ENCODE data around the gene ORAI3. TPM values are rescaled to one million over a fixed set of nuclear protein-coding genes. Genes with fewer than 3 reads are reported as not detected.

Gene ORAI3
- total RNA-seq, 1 donor from 2014 or later: 25.2 TPM

DNA sequence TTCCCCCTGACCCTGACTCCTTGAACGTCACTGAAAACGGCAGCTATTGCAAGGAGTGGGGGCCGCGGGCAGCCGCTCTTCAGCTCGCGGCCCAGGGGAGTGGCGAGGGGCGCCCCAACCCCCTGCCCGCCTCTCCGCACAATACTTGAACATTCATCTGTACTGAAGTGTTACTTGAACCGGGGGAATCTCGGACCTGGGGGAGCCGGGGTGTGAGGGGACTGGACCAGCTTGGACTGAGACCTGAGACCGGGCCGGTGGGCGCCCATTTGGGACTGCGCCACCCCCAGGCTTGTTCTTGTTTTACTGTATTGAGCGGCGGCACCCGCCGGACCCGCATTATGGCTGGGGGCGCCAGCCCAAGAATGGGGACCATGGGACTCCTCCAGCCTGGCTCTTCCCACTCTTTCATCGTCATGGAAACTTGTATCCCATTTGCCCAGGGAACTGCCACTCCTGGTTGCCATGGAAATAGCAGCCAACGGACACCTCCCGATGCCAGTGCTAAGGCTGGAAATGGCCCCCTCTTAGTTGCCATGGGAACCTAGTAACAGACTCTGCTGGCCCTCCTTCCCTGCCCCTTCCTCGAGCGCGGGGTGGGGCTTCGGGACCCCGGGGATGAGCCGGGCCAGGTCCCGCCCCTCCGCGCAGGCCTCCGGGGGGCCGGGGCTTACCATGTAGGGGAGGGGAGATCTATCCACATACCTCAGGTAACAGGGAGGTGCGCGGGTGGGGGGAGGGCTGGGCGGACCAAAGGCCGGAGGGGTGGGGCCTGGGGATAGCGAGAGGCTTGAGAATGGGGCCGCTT is 805 bp upstream of the ORAI3 start:
- DNase-seq (ENCODE audit: extremely low spot score, unreplicated experiment): peak; percentile 98
- Mint-ChIP-seq H3K27me3 (ENCODE audit: unreplicated experiment) (no peaks in the 10 kb centered on the region), H3K27ac (ENCODE audit: unreplicated experiment) (peak overlapping the region; percentile 97), H3K4me3 (ENCODE audit: unreplicated experiment) (peak overlapping the region; percentile 86), H3K9me3 (ENCODE audit: unreplicated experiment) (no peaks in the 10 kb centered on the region), H3K4me1 (ENCODE audit: unreplicated experiment) (peaks cover 27% of the 10 kb centered on the region), H3K36me3 (ENCODE audit: unreplicated experiment) (peaks cover 14% of the 10 kb centered on the region)
- TF ChIP-seq, protein P1, sequence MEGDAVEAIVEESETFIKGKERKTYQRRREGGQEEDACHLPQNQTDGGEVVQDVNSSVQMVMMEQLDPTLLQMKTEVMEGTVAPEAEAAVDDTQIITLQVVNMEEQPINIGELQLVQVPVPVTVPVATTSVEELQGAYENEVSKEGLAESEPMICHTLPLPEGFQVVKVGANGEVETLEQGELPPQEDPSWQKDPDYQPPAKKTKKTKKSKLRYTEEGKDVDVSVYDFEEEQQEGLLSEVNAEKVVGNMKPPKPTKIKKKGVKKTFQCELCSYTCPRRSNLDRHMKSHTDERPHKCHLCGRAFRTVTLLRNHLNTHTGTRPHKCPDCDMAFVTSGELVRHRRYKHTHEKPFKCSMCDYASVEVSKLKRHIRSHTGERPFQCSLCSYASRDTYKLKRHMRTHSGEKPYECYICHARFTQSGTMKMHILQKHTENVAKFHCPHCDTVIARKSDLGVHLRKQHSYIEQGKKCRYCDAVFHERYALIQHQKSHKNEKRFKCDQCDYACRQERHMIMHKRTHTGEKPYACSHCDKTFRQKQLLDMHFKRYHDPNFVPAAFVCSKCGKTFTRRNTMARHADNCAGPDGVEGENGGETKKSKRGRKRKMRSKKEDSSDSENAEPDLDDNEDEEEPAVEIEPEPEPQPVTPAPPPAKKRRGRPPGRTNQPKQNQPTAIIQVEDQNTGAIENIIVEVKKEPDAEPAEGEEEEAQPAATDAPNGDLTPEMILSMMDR (IDR thresholded peaks at IDR 0.05): no peak

DNA sequence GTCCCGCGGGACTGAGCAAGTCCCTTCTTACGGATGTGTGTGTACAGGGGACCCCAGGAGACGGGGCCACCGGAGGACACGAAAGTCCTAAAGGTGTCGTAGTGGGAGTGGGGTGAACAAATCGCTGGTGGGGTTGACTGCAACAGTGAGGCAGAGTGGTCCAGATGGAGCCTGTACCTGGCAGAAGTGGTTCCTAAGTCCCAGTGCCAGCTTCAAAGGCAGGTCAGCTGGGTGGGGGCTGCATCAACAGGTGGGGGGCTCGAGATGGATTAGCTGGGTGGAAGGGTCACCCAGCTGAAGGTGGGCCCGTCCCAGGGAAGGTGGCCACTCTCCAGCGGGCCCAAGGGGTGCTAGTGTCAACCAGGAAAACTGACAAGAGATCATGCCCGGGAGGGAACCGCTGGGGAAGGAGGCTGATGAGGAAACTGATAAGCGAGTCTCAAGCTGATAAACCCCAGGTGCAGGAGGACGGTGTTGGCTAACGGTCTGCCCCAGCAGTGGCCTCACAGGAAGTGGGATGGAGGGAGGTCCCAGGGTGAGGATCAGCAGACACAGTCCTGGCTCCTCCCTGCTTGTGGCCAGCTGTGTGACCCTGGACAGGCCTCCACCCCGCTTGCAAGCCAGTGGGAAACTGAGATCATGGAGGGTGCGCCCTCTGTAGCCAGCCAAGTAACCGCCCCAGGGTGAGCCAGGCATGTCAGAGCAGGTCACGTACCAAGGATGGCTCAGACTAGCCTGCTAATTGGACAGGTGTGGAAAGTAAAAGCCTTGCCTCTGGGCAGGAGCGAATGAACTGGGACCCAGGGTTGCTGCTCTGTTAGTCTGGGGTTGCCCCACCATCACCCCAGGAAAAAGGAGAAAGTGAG is 1.0 kb downstream of the ORAI3 start:
- TF ChIP-seq, protein P1 (IDR thresholded peaks at IDR 0.05): no peak
- no peaks in the 10 kb centered on the region for H3K27me3 Mint-ChIP-seq (ENCODE audit: unreplicated experiment)
- H3K9me3 Mint-ChIP-seq (ENCODE audit: unreplicated experiment): no peaks in the 10 kb centered on the region
- peaks cover 6% of the 10 kb centered on the region for H3K36me3 Mint-ChIP-seq (ENCODE audit: unreplicated experiment)
- H3K27ac Mint-ChIP-seq (ENCODE audit: unreplicated experiment): peak overlapping the region; percentile 82
- DNase-seq (ENCODE audit: extremely low spot score, unreplicated experiment): no peak
- H3K4me3 Mint-ChIP-seq (ENCODE audit: unreplicated experiment): peak overlapping the region; percentile 86
- peaks cover 38% of the 10 kb centered on the region for H3K4me1 Mint-ChIP-seq (ENCODE audit: unreplicated experiment)

DNA sequence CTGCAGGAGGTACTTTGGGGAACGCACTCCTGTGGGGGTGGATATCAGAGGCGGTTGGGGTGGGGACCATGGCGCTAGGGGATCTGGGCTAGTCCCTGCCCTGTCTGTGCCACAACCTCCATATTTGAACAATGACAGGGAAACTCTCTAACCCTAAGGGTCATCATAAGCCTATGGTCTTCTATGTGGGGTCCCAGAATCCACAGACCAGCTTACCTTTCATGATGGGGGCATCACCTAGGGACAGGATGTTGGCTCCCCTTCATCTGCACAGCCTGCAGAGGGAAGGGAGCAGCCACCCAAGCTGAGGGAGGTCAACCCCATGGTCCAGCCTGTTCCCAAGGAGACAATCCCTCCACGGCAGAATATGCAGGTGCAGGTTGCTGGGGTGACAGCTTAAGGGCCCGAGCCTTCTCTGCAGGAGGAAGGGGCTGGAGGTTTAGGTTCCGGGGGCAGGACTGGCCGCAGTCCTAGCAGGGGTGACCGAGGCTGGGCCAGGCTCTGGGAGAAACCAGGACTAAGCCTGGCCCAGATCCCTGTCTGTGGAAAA is 1.7 kb downstream of the ORAI3 start:
- Mint-ChIP-seq H3K27ac (ENCODE audit: unreplicated experiment) (peak overlapping the region; percentile 82), H3K4me1 (ENCODE audit: unreplicated experiment) (peaks cover 38% of the 10 kb centered on the region), H3K36me3 (ENCODE audit: unreplicated experiment) (peaks cover 4% of the 10 kb centered on the region), H3K4me3 (ENCODE audit: unreplicated experiment) (peak overlapping the region; percentile 86), H3K27me3 (ENCODE audit: unreplicated experiment) (no peaks in the 10 kb centered on the region), H3K9me3 (ENCODE audit: unreplicated experiment) (no peaks in the 10 kb centered on the region)
- TF ChIP-seq, protein P1 (IDR thresholded peaks at IDR 0.05): no peak
- no peak for DNase-seq (ENCODE audit: extremely low spot score, unreplicated experiment)

DNA sequence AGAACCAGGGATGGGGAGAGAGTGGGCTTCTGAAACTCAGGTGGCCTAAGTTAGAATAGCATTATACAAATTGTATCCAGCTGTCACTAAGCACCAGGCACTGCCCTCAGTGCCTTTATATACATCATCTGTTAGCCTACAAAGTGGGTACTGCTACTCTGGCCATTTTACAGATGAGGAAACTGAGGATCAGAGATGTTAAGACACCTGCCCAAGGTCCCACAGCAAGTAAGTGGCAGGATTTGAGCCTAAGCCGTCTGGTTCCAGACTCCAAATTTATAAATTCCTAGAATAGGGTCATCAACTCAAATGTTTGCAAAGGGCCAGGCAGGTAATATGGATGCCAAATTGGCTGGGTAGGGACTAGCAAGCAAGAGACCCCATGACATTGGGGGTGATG is 2.3 kb downstream of the ORAI3 start:
- Mint-ChIP-seq H3K27ac (ENCODE audit: unreplicated experiment) (peak overlapping the region; percentile 52), H3K27me3 (ENCODE audit: unreplicated experiment) (no peaks in the 10 kb centered on the region), H3K4me1 (ENCODE audit: unreplicated experiment) (peaks cover 38% of the 10 kb centered on the region), H3K36me3 (ENCODE audit: unreplicated experiment) (peaks cover 4% of the 10 kb centered on the region), H3K4me3 (ENCODE audit: unreplicated experiment) (no peak overlapping the region), H3K9me3 (ENCODE audit: unreplicated experiment) (no peaks in the 10 kb centered on the region)
- DNase-seq (ENCODE audit: extremely low spot score, unreplicated experiment): no peak
- TF ChIP-seq, protein P1 (IDR thresholded peaks at IDR 0.05): no peak

All from osteocyte (in vitro differentiated cells).